ENCODE data around the gene SERINC3. TPM values are rescaled to one million over a fixed set of nuclear protein-coding genes. Genes with fewer than 3 reads are reported as not detected.

Gene SERINC3
- total and polyA plus RNA-seq, 2 of the 13 experiments (the other 11 are each of a cell fraction or from before 2014, with no cell fraction given), result 82.0 to 226 TPM

DNA sequence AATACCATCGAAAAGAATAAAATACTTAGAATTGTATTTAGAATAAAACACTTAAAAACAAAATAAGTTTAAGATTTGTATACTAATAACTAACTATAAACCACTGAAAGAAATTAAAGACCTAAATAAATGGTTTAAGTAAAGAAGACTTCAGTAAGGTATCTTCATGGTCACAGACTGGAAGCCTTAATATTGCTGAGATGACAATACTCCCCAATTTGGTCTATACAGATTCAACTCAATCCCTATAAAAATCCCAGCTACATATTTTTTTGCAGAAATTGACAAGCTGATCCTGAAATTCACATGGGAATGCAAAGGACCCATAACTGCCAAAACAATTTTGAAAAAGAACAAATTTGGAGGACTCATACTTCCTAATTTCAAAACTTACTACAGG lies 18.9 kb downstream of the SERINC3 start:
- POLR2A ChIA-PET, result interaction anchor here (1.5 kb wide), 1 partner anchor 23 kb away, joined by 3 read pairs; no protein-coding TSS in a partner anchor
- no peak for TF ChIP-seq NFIB (CRISPR knock-in tag; IDR thresholded peaks at IDR 0.05; ENCODE audit: borderline replicate concordance)
- TF ChIP-seq POLR2A (IDR thresholded peaks at IDR 0.05; ENCODE audit: insufficient read depth in 1 of 2, low read depth in 2 of 2, low read length in 2 of 2), result no peak
- TF ChIP-seq MAFK (conservative IDR thresholded peaks at IDR 0.05 in 1 of 2, IDR thresholded peaks at IDR 0.05 in 1 of 2; ENCODE audit: low read length in 2 of 2), result peak; percentile 85 to 89
- peak; percentile 83 for TF ChIP-seq MAFF (IDR thresholded peaks at IDR 0.05; ENCODE audit: low read depth, low read length)

DNA sequence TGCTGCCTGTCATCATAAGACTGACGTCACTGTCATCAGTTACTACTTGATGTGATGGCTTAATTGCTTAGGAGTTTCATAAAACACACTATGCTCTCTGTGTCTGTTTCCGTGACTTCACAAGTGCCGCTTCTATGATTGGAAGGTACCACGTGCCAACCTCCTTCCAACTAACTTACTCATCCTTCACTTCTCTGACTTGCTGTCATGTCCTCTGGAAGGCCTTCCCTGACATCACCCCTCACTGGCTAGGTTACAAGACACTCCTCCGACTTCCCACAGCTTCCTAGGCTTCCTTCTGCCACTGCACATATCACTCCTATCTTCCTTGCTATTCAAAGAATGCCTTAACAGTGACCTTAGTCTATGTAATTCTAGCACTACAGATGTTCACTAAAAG lies 20.4 kb downstream of the SERINC3 start:
- in situ Hi-C loops (cut with HindIII; ENCODE audit: extremely low pct_ligation_motif_present, low pct_unique_long_range_greater_than_20kb), result no loop called here
- no peak overlapping the region for H3K9ac ChIP-seq (ENCODE audit: insufficient read depth, low read depth, low read length)
- FAIRE-seq, result no peak
- POLR2A ChIA-PET, result no interaction called here
- no peak for ATAC-seq
- H2AFZ ChIP-seq (ENCODE audit: low read length), result no peak overlapping the region
- BruUV-seq (replicated peaks), result no TSS peak
- no peaks in the 10 kb centered on the region for H3K27me3 ChIP-seq (ENCODE audit: control insufficient read depth in 1 of 2, insufficient read depth in 2 of 2, low read length in 2 of 2)
- H3K79me2 ChIP-seq (ENCODE audit: insufficient read depth, low read length), result no peaks in the 10 kb centered on the region
- peaks cover 23% of the 10 kb centered on the region for H3K4me1 ChIP-seq (ENCODE audit: insufficient read depth, low read length)
- CTCF ChIA-PET (ENCODE audit: low intra/inter-chr PET ratio, low total read pairs), result no interaction called here
- H3K27ac ChIP-seq (ENCODE audit: extremely low read length, insufficient read depth, low read length), result no peak overlapping the region
- no peak overlapping the region for H3K4me2 ChIP-seq (ENCODE audit: low read depth, low read length)
- WGBS (ENCODE audit: low lambda C conversion rate), result 97% methylated on average over 5 of the region's 5 CpGs
- TF ChIP-seq MTA3 (CRISPR knock-in tag; IDR thresholded peaks at IDR 0.05) (no peak), NCOA1 (CRISPR knock-in tag; IDR thresholded peaks at IDR 0.05) (no peak), TCF7 (IDR thresholded peaks at IDR 0.05; ENCODE audit: low read depth) (no peak)
- no peaks in the 10 kb centered on the region for H4K20me1 ChIP-seq (ENCODE audit: insufficient read depth, low read length)
- DNase-seq (ENCODE audit: low spot score), result no peak
- H3K36me3 ChIP-seq (replicated peaks in 1 of 2; ENCODE audit: control insufficient read depth in 1 of 2, insufficient read depth in 2 of 2, low read length in 2 of 2), result peaks cover 36 to 76% of the 10 kb centered on the region in 2 experiments
- no peaks in the 10 kb centered on the region for H3K9me3 ChIP-seq (ENCODE audit: low read length)
- intact Hi-C loops (cut with micrococcal nuclease; ENCODE audit: unreplicated experiment), result no loop called here
- no peak overlapping the region for H3K4me3 ChIP-seq (replicated peaks in 1 of 3; ENCODE audit: insufficient read depth in 1 of 3, low read depth in 2 of 3, low read length in 3 of 3)

More for the DNA sequence above, 18.9 kb downstream of the SERINC3 start:
- BruUV-seq (replicated peaks), result no TSS peak
- FAIRE-seq (no peak), DNase-seq (ENCODE audit: low spot score) (no peak), ATAC-seq (no peak)
- no peak overlapping the region for H3K4me3 ChIP-seq (replicated peaks in 1 of 3; ENCODE audit: insufficient read depth in 1 of 3, low read depth in 2 of 3, low read length in 3 of 3)
- H3K4me2 ChIP-seq (ENCODE audit: low read depth, low read length), result no peak overlapping the region
- H3K9me3 ChIP-seq (ENCODE audit: low read length), result no peaks in the 10 kb centered on the region
- H2AFZ ChIP-seq (ENCODE audit: low read length), result no peak overlapping the region
- H4K20me1 ChIP-seq (ENCODE audit: insufficient read depth, low read length), result no peaks in the 10 kb centered on the region
- intact Hi-C loops (cut with micrococcal nuclease; ENCODE audit: unreplicated experiment), result no loop called here
- no peaks in the 10 kb centered on the region for H3K79me2 ChIP-seq (ENCODE audit: insufficient read depth, low read length)
- peaks cover 37 to 78% of the 10 kb centered on the region in 2 experiments for H3K36me3 ChIP-seq (replicated peaks in 1 of 2; ENCODE audit: control insufficient read depth in 1 of 2, insufficient read depth in 2 of 2, low read length in 2 of 2)
- CTCF ChIA-PET (ENCODE audit: low intra/inter-chr PET ratio, low total read pairs), result no interaction called here
- WGBS (ENCODE audit: low lambda C conversion rate), result 97% methylated on average over 1 of the region's 1 CpG
- peaks cover 23% of the 10 kb centered on the region for H3K4me1 ChIP-seq (ENCODE audit: insufficient read depth, low read length)
- H3K9ac ChIP-seq (ENCODE audit: insufficient read depth, low read depth, low read length), result no peak overlapping the region
- H3K27me3 ChIP-seq (ENCODE audit: control insufficient read depth in 1 of 2, insufficient read depth in 2 of 2, low read length in 2 of 2), result no peaks in the 10 kb centered on the region
- no peak overlapping the region for H3K27ac ChIP-seq (ENCODE audit: extremely low read length, insufficient read depth, low read length)
- in situ Hi-C loops (cut with HindIII; ENCODE audit: extremely low pct_ligation_motif_present, low pct_unique_long_range_greater_than_20kb), result no loop called here
